ENCODE measurements around the gene ZFHX2.

DNA sequence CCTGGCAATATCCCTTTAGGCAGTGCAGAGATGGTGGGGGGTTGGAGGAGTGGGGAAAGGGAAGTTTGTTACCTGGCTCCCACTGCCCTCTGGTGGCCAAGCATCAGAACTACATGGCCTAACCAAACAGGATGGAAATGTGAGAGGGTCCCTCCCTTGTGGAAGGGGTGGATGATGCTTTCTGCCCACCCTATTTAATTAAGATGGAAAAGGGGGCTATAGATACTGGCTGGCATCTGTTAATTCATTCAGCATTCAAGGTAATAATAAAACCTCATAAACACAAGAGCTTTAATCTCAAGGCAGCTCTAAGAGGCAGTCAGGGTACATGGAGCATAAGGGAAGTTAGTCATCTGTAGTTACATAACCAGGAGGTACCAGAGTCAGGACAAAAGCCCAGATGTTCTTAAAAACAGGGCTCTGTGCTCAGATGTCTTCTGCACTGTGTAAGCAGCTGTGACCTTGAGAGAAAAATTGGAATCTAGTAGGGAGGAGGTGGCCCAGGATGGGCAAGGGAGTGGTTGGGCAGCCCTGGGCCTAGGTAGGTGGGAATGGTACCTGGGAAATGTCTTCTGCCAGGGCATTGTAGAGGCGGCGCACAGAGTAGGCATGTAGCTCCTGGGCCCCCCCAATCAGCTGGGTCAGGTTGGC is 11.4 kb upstream of the ZFHX2 start:
- no peak for TF ChIP-seq POLR2A (IDR thresholded peaks at IDR 0.05)
- peak; percentile 77 to 94 (median 83) for TF ChIP-seq CTCF (IDR thresholded peaks at IDR 0.05)

All from testis (tissue), 2 donors.